SU-DHL-6 (cell line): ENCODE measurements around the gene LCOR.

Source experiments
- H2AFZ ChIP-seq: fragments of 200-600 bp; sonication (generic); 2 replicates; pipeline ENCODE4 v1.6.1; 2014; ENCODE audit warnings: low read depth, mild to moderate bottlenecking, moderate library complexity, mixed read lengths, antibody characterized with exemption, low read length; ENCODE audit not compliant: severe bottlenecking
- H3F3A ChIP-seq: fragments of 200-600 bp; shearing (Covaris generic); 2 replicates; pipeline ENCODE4 v1.6.0; 2016; ENCODE audit warnings: antibody characterized with exemption, mild to moderate bottlenecking; ENCODE audit not compliant: insufficient read depth
- H3K27ac ChIP-seq: fragments of 200-600 bp; sonication (generic); 2 replicates; pipeline ENCODE4 v1.5.1; 2016; ENCODE audit warnings: low read depth, mild to moderate bottlenecking, low read length, moderate library complexity, mixed read lengths
- H3K27me3 ChIP-seq: fragments of 200-600 bp; sonication (generic), shearing (Covaris generic); 2 replicates; pipeline ENCODE4 v1.6.0; 2014; ENCODE audit warnings: mild to moderate bottlenecking, low read length
- H3K36me3 ChIP-seq: fragments of 200-600 bp; sonication (generic); 2 replicates; pipeline ENCODE4 v1.6.1; 2014; ENCODE audit warnings: mild to moderate bottlenecking, low read length, mixed read lengths
- H3K4me2 ChIP-seq: fragments of 300-600, 200-600 bp; shearing (Covaris generic), sonication (generic); 2 replicates; pipeline ENCODE4 v1.6.0; 2014; ENCODE audit warnings: low read length, low read depth, mild to moderate bottlenecking; ENCODE audit not compliant: poor library complexity, severe bottlenecking
- H3K4me3 ChIP-seq: fragments of 200-600 bp; sonication (generic); 2 replicates; pipeline ENCODE4 v1.5.1; 2014; ENCODE audit warnings: antibody characterized with exemption, low read length, mild to moderate bottlenecking, mixed read lengths; ENCODE audit not compliant: insufficient read depth, poor library complexity, severe bottlenecking
- H3K79me2 ChIP-seq: fragments of 200-600 bp; sonication (generic); 2 replicates; pipeline ENCODE4 v1.6.1; 2014; ENCODE audit warnings: mild to moderate bottlenecking, low read length, moderate library complexity; ENCODE audit not compliant: insufficient read depth
- H3K9ac ChIP-seq: fragments of 200-600 bp; sonication (generic); 2 replicates; pipeline ENCODE4 v1.7.0; 2014; ENCODE audit warnings: mild to moderate bottlenecking, low read length
- H3K9me2 ChIP-seq: fragments of 200-600 bp; sonication (generic); replicated peaks from 2 replicates; pipeline ENCODE4 v1.6.1; 2014; ENCODE audit warnings: low read length; ENCODE audit not compliant: insufficient read depth
- H3K9me3 ChIP-seq: fragments of 200-600 bp; sonication (generic); 2 replicates; pipeline ENCODE4 v1.6.1; 2014; ENCODE audit warnings: low read length, mixed read lengths; ENCODE audit not compliant: insufficient read depth
- H4K20me1 ChIP-seq: fragments of 200-600 bp; sonication (generic); 2 replicates; pipeline ENCODE4 v1.6.1; 2014; ENCODE audit warnings: low read depth, mild to moderate bottlenecking, antibody characterized with exemption, low read length, moderate library complexity, mixed read lengths
- EZH2phosphoT487 ChIP-seq: fragments of 200-600 bp; sonication (generic), shearing (Covaris generic); conservative IDR thresholded peaks from 2 replicates; pipeline ENCODE4 v1.6.1; 2018; ENCODE audit warnings: mild to moderate bottlenecking, antibody characterized with exemption, low read length, moderate library complexity, mixed read lengths
- TF ChIP-seq, protein P1 (sequence below): fragments of 200-600 bp; sonication (generic); IDR thresholded peaks from one replicate; pipeline ENCODE4 v1.5.1; 2017; ENCODE audit warnings: antibody characterized with exemption, mild to moderate bottlenecking, low read length, moderate library complexity; ENCODE audit not compliant: insufficient read depth, poor library complexity, severe bottlenecking

The LCOR gene

DNA sequence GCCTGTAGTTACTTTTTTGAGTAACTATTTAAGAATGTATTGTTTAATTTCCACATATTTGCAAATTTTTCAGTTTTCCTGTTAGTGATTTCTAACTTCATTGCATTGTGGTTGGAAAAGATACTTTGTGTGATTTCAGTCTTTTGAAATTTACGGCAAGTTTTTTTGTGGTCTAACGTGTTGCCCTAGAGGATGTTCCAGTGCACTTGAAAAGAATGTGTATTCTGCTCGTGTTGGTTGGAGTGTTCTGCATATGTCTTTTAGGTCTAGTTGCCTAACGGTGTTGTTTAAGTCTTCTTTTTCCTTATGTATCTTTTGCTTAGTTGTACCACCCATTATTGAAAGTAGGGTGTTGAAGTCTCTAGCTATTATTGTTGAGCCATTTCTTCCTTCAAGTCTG, 59.7 kb downstream of the LCOR start:
- Histone ChIP-seq H3K4me2 (no peak overlapping the region), H3K36me3 (0 out of 2 replicates have a peak, but pooled peaks cover 4% of the 10 kb centered on the region), H3K9me2 (no peaks in the 10 kb centered on the region), H3K4me3 (no peak overlapping the region), H3K27me3 (no peaks in the 10 kb centered on the region), H3K9me3 (no peaks in the 10 kb centered on the region), H3F3A (no peaks in the 10 kb centered on the region), H3K27ac (no peak overlapping the region), H3K79me2 (peaks cover 97% of the 10 kb centered on the region), H2AFZ (no peak overlapping the region), H4K20me1 (peaks cover 12% of the 10 kb centered on the region; the same call in 1 of the 2 replicates), H3K9ac (no peak overlapping the region)
- no peak for TF ChIP-seq EZH2phosphoT487
- TF ChIP-seq, protein P1, sequence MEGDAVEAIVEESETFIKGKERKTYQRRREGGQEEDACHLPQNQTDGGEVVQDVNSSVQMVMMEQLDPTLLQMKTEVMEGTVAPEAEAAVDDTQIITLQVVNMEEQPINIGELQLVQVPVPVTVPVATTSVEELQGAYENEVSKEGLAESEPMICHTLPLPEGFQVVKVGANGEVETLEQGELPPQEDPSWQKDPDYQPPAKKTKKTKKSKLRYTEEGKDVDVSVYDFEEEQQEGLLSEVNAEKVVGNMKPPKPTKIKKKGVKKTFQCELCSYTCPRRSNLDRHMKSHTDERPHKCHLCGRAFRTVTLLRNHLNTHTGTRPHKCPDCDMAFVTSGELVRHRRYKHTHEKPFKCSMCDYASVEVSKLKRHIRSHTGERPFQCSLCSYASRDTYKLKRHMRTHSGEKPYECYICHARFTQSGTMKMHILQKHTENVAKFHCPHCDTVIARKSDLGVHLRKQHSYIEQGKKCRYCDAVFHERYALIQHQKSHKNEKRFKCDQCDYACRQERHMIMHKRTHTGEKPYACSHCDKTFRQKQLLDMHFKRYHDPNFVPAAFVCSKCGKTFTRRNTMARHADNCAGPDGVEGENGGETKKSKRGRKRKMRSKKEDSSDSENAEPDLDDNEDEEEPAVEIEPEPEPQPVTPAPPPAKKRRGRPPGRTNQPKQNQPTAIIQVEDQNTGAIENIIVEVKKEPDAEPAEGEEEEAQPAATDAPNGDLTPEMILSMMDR = no peak

DNA sequence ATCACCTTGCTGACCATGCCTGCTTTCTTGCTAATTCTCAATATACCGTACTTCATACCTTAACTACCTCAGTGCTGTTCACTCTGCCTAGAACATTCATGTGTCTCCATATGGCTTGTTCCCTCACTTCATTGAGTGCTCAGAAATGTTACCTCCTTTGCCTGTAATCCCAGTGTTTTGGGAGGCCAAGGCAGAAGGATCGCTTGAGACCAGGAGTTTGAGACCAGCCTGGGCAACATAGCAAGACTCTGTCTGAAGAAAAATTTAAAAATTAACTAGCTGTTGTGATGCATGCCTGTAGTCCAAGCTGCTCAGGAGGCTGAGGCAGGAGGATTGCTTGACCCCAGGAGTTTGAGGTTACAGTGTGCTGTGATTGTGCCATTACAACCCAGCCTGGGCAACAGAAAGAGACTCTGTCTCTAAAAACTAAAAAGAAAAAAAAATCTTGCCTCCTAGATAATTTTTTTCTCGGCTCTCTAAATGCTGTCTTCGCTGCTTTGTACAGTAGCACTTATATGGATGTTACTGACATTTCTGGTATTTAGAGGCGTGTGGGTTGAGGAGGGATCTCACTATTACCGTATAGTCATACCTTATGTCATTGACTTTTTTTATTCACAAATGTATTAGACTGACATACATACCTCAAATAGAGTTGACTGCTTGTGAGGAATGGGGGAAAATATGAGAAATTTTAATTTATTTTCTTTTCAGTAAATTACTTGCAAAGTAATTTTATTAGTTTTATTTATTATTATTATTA, 63.7 kb downstream of the LCOR start:
- H3K9ac ChIP-seq = no peak overlapping the region
- no peaks in the 10 kb centered on the region for H3K9me2 ChIP-seq
- peaks cover 25% of the 10 kb centered on the region for H4K20me1 ChIP-seq
- no peak overlapping the region for H3K4me3 ChIP-seq
- H3F3A ChIP-seq = no peaks in the 10 kb centered on the region
- no peak overlapping the region for H2AFZ ChIP-seq
- no peak overlapping the region for H3K4me2 ChIP-seq
- 0 out of 2 replicates have a peak, but pooled peaks cover 2% of the 10 kb centered on the region for H3K36me3 ChIP-seq
- no peak for TF ChIP-seq EZH2phosphoT487
- TF ChIP-seq, protein P1 = no peak
- H3K27ac ChIP-seq = no peak overlapping the region
- H3K27me3 ChIP-seq = no peaks in the 10 kb centered on the region
- H3K9me3 ChIP-seq = no peaks in the 10 kb centered on the region
- peaks cover 98% of the 10 kb centered on the region for H3K79me2 ChIP-seq

DNA sequence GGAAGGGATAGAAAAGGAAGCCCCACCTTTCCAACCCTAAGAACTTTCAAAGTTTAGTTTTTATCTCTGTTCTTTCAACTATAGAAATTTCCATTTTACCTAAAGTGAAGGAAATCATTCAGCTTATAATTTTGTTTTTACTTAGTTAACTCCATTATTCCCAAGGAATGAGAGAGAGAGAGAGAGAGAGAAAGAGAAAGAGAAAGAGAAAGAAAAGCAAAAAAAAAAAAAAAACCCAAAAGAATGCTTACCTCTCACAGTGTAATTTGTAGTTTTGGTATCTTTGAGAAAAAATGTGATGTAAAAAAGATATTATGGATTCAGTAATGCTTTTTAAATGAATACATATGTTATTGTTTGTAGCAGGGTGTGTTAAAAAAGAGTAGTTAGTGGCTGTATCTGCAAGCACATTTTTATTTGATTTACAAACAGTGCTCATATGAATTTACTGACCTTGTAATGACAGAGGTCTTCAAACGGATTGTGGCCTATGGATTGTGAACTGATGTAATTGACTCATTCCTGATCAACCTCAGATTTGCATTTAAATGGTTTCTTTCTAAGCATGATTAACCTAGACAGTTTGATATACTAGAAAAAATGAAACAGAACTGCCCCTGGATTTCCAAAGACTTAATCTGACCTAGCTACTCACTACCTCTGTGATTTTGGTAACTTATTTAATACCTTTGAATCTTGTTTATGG, 64.9 kb downstream of the LCOR start:
- Histone ChIP-seq H3F3A (no peaks in the 10 kb centered on the region), H4K20me1 (peaks cover 27% of the 10 kb centered on the region), H3K9me2 (no peaks in the 10 kb centered on the region), H3K9me3 (no peaks in the 10 kb centered on the region), H3K36me3 (0 out of 2 replicates have a peak, but pooled peaks cover 2% of the 10 kb centered on the region), H3K9ac (no peak overlapping the region), H3K27ac (no peak overlapping the region), H3K4me2 (no peak overlapping the region), H3K79me2 (peaks cover 98% of the 10 kb centered on the region), H3K27me3 (no peaks in the 10 kb centered on the region), H3K4me3 (no peak overlapping the region), H2AFZ (no peak overlapping the region)
- TF ChIP-seq EZH2phosphoT487 = no peak
- TF ChIP-seq, protein P1 = no peak
